Panc1 (cell line): ENCODE results near the gene NFAM1.

Experiments
- REST ChIP-seq, 2 experiments: IDR thresholded peaks; 2 replicates each; pipeline ENCODE4 v1.6.1; 2011 to 2012; ENCODE audit warnings: low read depth in 2 of 2, control low read depth in 1 of 2, low read length in 1 of 2, mild to moderate bottlenecking in 1 of 2, moderate library complexity in 1 of 2; ENCODE audit not compliant: insufficient read depth in 1 of 2
- TF ChIP-seq, protein P1 (sequence below): fragments of 450-650 bp; IDR thresholded peaks from 2 replicates; pipeline ENCODE4 v1.5.1; 2017; ENCODE audit warnings: mild to moderate bottlenecking

GRCh38 chr22:42462016-42462415 lies 29.8 kb upstream of the NFAM1 start:
- TF ChIP-seq, protein P1, sequence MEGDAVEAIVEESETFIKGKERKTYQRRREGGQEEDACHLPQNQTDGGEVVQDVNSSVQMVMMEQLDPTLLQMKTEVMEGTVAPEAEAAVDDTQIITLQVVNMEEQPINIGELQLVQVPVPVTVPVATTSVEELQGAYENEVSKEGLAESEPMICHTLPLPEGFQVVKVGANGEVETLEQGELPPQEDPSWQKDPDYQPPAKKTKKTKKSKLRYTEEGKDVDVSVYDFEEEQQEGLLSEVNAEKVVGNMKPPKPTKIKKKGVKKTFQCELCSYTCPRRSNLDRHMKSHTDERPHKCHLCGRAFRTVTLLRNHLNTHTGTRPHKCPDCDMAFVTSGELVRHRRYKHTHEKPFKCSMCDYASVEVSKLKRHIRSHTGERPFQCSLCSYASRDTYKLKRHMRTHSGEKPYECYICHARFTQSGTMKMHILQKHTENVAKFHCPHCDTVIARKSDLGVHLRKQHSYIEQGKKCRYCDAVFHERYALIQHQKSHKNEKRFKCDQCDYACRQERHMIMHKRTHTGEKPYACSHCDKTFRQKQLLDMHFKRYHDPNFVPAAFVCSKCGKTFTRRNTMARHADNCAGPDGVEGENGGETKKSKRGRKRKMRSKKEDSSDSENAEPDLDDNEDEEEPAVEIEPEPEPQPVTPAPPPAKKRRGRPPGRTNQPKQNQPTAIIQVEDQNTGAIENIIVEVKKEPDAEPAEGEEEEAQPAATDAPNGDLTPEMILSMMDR: no peak
- no peak for TF ChIP-seq REST (IDR thresholded peaks at IDR 0.05; ENCODE audit: insufficient read depth in 1 of 2, low read depth in 2 of 2, low read length in 1 of 2)
